HG02852 (cell line): ENCODE results near the gene ADGRD1.

Experiments used
- ATAC-seq: cut with Tn5 transposase; IDR thresholded peaks from one replicate; pipeline ENCODE4 v1.9.1; 2021; ENCODE audit warnings: mild to moderate bottlenecking, moderate library complexity; ENCODE audit not compliant: unreplicated experiment

The ADGRD1 gene

GRCh38 chr12:131038961-131039950, 85.5 kb downstream of the ADGRD1 start:
- no peak for ATAC-seq

- ATAC-seq: no peak
These were observed 86.8 kb downstream of the ADGRD1 start for GRCh38 chr12:131040491-131040890.

GRCh38 chr12:131041216-131041967, 87.7 kb downstream of the ADGRD1 start:
- ATAC-seq: no peak

- no peak for ATAC-seq
These were observed 88.5 kb downstream of the ADGRD1 start for GRCh38 chr12:131041968-131042833.

- no peak for ATAC-seq
These were observed 89.1 kb downstream of the ADGRD1 start for GRCh38 chr12:131042834-131043245.

- ATAC-seq: no peak
These were observed 89.7 kb downstream of the ADGRD1 start for GRCh38 chr12:131043401-131043871.

- no peak for ATAC-seq
These were observed 90.4 kb downstream of the ADGRD1 start for GRCh38 chr12:131044136-131044535.

GRCh38 chr12:131044760-131045381, 91.2 kb downstream of the ADGRD1 start:
- ATAC-seq: no peak

- no peak for ATAC-seq
These were observed 92.2 kb downstream of the ADGRD1 start for GRCh38 chr12:131045705-131046460.

- ATAC-seq: no peak
These were observed 93.4 kb downstream of the ADGRD1 start for GRCh38 chr12:131046813-131047788.

- ATAC-seq: no peak
These were observed 94.3 kb downstream of the ADGRD1 start for GRCh38 chr12:131047789-131048610.

GRCh38 chr12:131048611-131048990, 94.9 kb downstream of the ADGRD1 start:
- ATAC-seq: no peak

- ATAC-seq: no peak
These were observed 95.3 kb downstream of the ADGRD1 start for GRCh38 chr12:131049002-131049401.

GRCh38 chr12:131049549-131050339, 96.0 kb downstream of the ADGRD1 start:
- ATAC-seq: no peak

GRCh38 chr12:131050463-131051154, 96.9 kb downstream of the ADGRD1 start:
- no peak for ATAC-seq

GRCh38 chr12:131051155-131051473, 97.4 kb downstream of the ADGRD1 start:
- no peak for ATAC-seq
